Hepatocyte (in vitro differentiated cells): ENCODE measurements around the gene RFTN1. TPM values are rescaled to one million over a fixed set of nuclear protein-coding genes. Genes with fewer than 3 reads are reported as not detected.

Experiments
- DNase-seq: peaks from one replicate; pipeline ENCODE4 v3.0.0-alpha.2; 2016; ENCODE audit warnings: low spot score
- H2AFZ ChIP-seq: fragments of 200-600 bp; sonication (generic); 2 replicates; pipeline ENCODE4 v1.6.0; 2016; ENCODE audit warnings: antibody characterized with exemption, mild to moderate bottlenecking
- H3K27ac ChIP-seq: fragments of 200-600 bp; sonication (generic); 2 replicates; pipeline ENCODE4 v1.5.1; 2016; ENCODE audit warnings: mild to moderate bottlenecking
- H3K27me3 ChIP-seq: fragments of 200-600 bp; sonication (generic); 2 replicates; pipeline ENCODE4 v1.6.1; 2016
- H3K36me3 ChIP-seq: fragments of 200-600 bp; sonication (generic); replicated peaks from 2 replicates; pipeline ENCODE4 v1.5.1; 2016; ENCODE audit warnings: low read depth; ENCODE audit not compliant: insufficient read depth
- H3K4me1 ChIP-seq: fragments of 200-600 bp; sonication (generic); 2 replicates; pipeline ENCODE4 v1.5.1; 2016; ENCODE audit warnings: mild to moderate bottlenecking, moderate library complexity; ENCODE audit not compliant: insufficient read depth
- H3K4me2 ChIP-seq: fragments of 200-600 bp; sonication (generic); 2 replicates; pipeline ENCODE4 v1.6.0; 2016
- H3K4me3 ChIP-seq: fragments of 200-600 bp; sonication (generic); 2 replicates; pipeline ENCODE4 v1.5.1; 2016; ENCODE audit warnings: mild to moderate bottlenecking
- H3K79me2 ChIP-seq: fragments of 200-600 bp; sonication (generic); 2 replicates; pipeline ENCODE4 v1.6.0; 2017; ENCODE audit warnings: mild to moderate bottlenecking
- H3K9me2 ChIP-seq: fragments of 200-600 bp; sonication (generic); replicated peaks from 2 replicates; pipeline ENCODE4 v1.6.0; 2017; ENCODE audit warnings: mild to moderate bottlenecking; ENCODE audit not compliant: insufficient read depth
- H3K9me3 ChIP-seq: fragments of 200-600 bp; sonication (generic); 2 replicates; pipeline ENCODE4 v1.5.1; 2016; ENCODE audit warnings: low read depth, mild to moderate bottlenecking
- H4K20me1 ChIP-seq: fragments of 200-600 bp; sonication (generic); 2 replicates; pipeline ENCODE4 v1.6.0; 2016; ENCODE audit warnings: mild to moderate bottlenecking; ENCODE audit not compliant: insufficient read depth, poor library complexity, severe bottlenecking
- CTCF ChIP-seq: fragments of 200-600 bp; sonication (generic); IDR thresholded peaks from 2 replicates; pipeline ENCODE4 v1.5.1; 2016; ENCODE audit warnings: antibody characterized with exemption, mild to moderate bottlenecking; ENCODE audit not compliant: poor library complexity
- EZH2 ChIP-seq: fragments of 200-600 bp; sonication (generic); IDR thresholded peaks from 2 replicates; pipeline ENCODE4 v1.6.1; 2016; ENCODE audit warnings: antibody characterized with exemption, mild to moderate bottlenecking, borderline replicate concordance
- EZH2phosphoT487 ChIP-seq: fragments of 200-600 bp; sonication (generic); IDR thresholded peaks from one replicate; pipeline ENCODE4 v1.6.1; 2018; ENCODE audit warnings: antibody characterized with exemption, mild to moderate bottlenecking, low read depth, moderate library complexity; ENCODE audit not compliant: unreplicated experiment, severe bottlenecking
- WGBS: methylation state at CpG from one replicate; pipeline ENCODE4 v1.1.6; 2016; ENCODE audit warnings: low lambda C conversion rate; ENCODE audit errors: missing lambda C conversion rate; 5-methylcytosine and 5-hydroxymethylcytosine counted together
- polyA plus RNA-seq: library from polyadenylated mRNA; unstranded; fragments of >200 nt; fragmentation: Nextera tagmentation; extraction: Ambion mirVana; gene quantifications from 2 replicates; pipeline ENCODE4 v1.2.1, GENCODE V29; 2016
- total RNA-seq: library from RNA; depleted of rRNA; stranded (reverse); fragments of >200 nt; gene quantifications from 2 replicates; pipeline ENCODE4 v1.2.3, GENCODE V29; 2014

The RFTN1 gene
- total and polyA plus RNA-seq, 2 experiments from 2014 or later: 10.0 to 14.9 TPM

- Histone ChIP-seq H3K9me2 (no peaks in the 10 kb centered on the region), H4K20me1 (no peaks in the 10 kb centered on the region), H3K27ac (peak overlapping the region; percentile 47), H3K4me2 (peak overlapping the region; percentile 98), H3K27me3 (peaks cover 45% of the 10 kb centered on the region), H3K4me1 (peaks cover 10% of the 10 kb centered on the region), H3K9me3 (no peaks in the 10 kb centered on the region), H3K4me3 (peak overlapping the region; percentile 92), H2AFZ (peak overlapping the region; percentile 90), H3K36me3 (no peaks in the 10 kb centered on the region), H3K79me2 (peaks cover 16% of the 10 kb centered on the region)
- peak; percentile 17 for DNase-seq
- TF ChIP-seq CTCF (no peak), EZH2phosphoT487 (no peak)
- WGBS: 19% methylated on average over 37 of the region's 37 CpGs
These were observed 911 bp downstream of the RFTN1 start for GRCh38 chr3:16512435-16513140.

- no peaks in the 10 kb centered on the region for H4K20me1 ChIP-seq
- H2AFZ ChIP-seq: no peak overlapping the region
- 73% methylated on average over 11 of the region's 11 CpGs for WGBS
- H3K4me3 ChIP-seq: no peak overlapping the region
- H3K9me3 ChIP-seq: no peaks in the 10 kb centered on the region
- H3K27me3 ChIP-seq: peaks cover 45% of the 10 kb centered on the region
- no peak for TF ChIP-seq EZH2
- H3K79me2 ChIP-seq: peaks cover 23% of the 10 kb centered on the region
- peak overlapping the region; percentile 47 for H3K27ac ChIP-seq
- H3K9me2 ChIP-seq: no peaks in the 10 kb centered on the region
- peaks cover 8% of the 10 kb centered on the region for H3K4me1 ChIP-seq
- H3K36me3 ChIP-seq: no peaks in the 10 kb centered on the region
- DNase-seq: no peak
- peak overlapping the region; percentile 98 for H3K4me2 ChIP-seq
These were observed 1.6 kb downstream of the RFTN1 start for GRCh38 chr3:16511681-16512434.

DNA sequence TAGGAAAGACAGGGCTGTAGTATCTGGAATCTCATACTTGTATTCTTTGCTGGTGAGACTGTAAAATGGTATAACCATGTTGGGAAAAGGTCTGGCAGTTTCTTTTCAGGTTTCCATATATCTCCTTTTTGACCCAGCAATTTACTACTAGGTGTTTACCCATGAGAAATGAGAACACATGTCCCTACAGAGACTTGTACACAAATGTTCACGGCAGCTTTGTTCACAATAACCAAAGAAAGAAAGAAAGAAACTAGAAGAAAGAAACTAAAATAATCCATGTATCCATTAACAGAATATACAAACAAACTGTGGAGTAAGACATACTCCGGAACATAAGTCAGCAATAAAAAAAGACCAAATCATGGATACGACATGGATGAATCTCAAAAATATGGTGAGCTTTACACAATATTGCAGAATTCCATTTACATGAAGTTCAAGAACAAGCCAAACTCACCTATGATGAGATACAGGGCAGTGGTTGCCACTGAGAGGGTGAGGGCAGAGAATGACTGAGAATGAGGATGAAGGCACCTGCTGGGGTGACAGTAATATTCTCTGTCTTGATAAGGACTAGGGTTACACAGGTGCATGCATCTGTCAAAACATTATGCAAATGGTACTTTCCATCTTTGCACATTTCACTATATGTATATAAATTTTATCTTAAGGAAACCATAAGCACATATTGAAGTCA is 2.7 kb downstream of the RFTN1 start:
- H3K4me3 ChIP-seq: no peak overlapping the region
- H3K27me3 ChIP-seq: peaks cover 45% of the 10 kb centered on the region
- no peaks in the 10 kb centered on the region for H3K36me3 ChIP-seq
- H4K20me1 ChIP-seq: no peaks in the 10 kb centered on the region
- H3K9me2 ChIP-seq: no peaks in the 10 kb centered on the region
- no peak for DNase-seq
- no peak overlapping the region for H2AFZ ChIP-seq
- H3K4me1 ChIP-seq: peaks cover 4% of the 10 kb centered on the region
- H3K79me2 ChIP-seq: peaks cover 23% of the 10 kb centered on the region
- 94% methylated on average over 3 of the region's 3 CpGs for WGBS
- H3K4me2 ChIP-seq: no peak overlapping the region
- H3K27ac ChIP-seq: no peak overlapping the region
- TF ChIP-seq EZH2phosphoT487: no peak
- TF ChIP-seq EZH2: no peak
- TF ChIP-seq CTCF: no peak
- no peaks in the 10 kb centered on the region for H3K9me3 ChIP-seq
